Measurements from ENCODE around the gene SLC25A5. TPM values are rescaled to one million over a fixed set of nuclear protein-coding genes. Genes with fewer than 3 reads are reported as not detected.

The SLC25A5 gene
- total and polyA plus RNA-seq, 10 of the 15 experiments (the other 5 are each of a cell fraction or from before 2014, with no cell fraction given): 361 to 3,863 (median 618) TPM

DNA sequence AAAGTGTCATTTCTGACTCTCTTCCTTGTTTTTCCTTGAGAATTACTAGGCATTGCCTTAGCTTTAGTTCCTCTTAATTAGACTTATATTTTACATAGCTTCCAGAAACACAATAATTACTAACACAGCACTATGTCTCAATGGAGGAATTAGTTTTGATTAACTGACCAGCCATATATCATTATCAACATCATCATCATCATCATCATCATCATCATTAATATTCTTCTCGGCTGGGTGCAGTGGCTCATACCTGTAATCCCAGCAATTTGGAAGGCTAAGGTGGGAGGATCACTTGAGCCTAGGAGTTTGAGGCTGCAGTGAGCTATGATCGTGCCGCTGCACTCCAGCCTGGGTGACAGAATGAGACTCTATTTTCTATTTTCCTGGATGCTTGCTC, 2.7 kb upstream of the SLC25A5 start:
- in situ Hi-C loops (cut with MboI) (no loop called here), intact Hi-C loops (cut with micrococcal nuclease; ENCODE audit: unreplicated experiment) (no loop called here)
- SMC1A ChIA-PET (ENCODE audit: uncharacterized antibody, unreplicated experiment): interaction anchor here (1.1 kb wide), 1 partner anchor 69 kb away, joined by 3 read pairs; no protein-coding TSS in a partner anchor
- no peak overlapping the region for H2AFZ ChIP-seq (ENCODE audit: control insufficient read depth, low read depth, low read length)
- POLR2A ChIA-PET: interaction anchor here (4.5 kb wide), 1 partner anchor 12 kb away, joined by 21 read pairs; no protein-coding TSS in a partner anchor
- H3K4me3 ChIP-seq: no peak overlapping the region
- H3K4me2 ChIP-seq (ENCODE audit: control insufficient read depth, insufficient read depth): no peak overlapping the region
- no peak overlapping the region for H3K27ac ChIP-seq (ENCODE audit: control insufficient read depth, insufficient read depth)
- no peak overlapping the region for H3K9ac ChIP-seq (ENCODE audit: control insufficient read depth, insufficient read depth, low read length)
- no peaks in the 10 kb centered on the region for H3K27me3 ChIP-seq (replicated peaks in 1 of 2; ENCODE audit: control insufficient read depth in 2 of 2, insufficient read depth in 2 of 2, low read length in 1 of 2)
- no peaks in the 10 kb centered on the region; the same call in 1 of the 2 replicates for H3K4me1 ChIP-seq (ENCODE audit: control insufficient read depth, insufficient read depth, low read length)
- FAIRE-seq (no peak), DNase-seq (ENCODE audit: low read depth, low spot score) (no peak), ATAC-seq (no peak)
- peaks cover 15% of the 10 kb centered on the region for H3K79me2 ChIP-seq (ENCODE audit: control insufficient read depth, insufficient read depth, low read length)
- RAD21 ChIA-PET (ENCODE audit: unreplicated experiment): interaction anchor here (1.0 kb wide), 1 partner anchor 310 kb away, joined by 3 read pairs; no protein-coding TSS in a partner anchor
- 83% methylated on average over 3 of the region's 3 CpGs for WGBS (ENCODE audit: insufficient coverage, insufficient replicate concordance, low lambda C conversion rate, missing lambda C conversion rate)
- no peaks in the 10 kb centered on the region; the same call in 1 of the 2 replicates for H4K20me1 ChIP-seq (ENCODE audit: control insufficient read depth, insufficient read depth)
- CTCF ChIA-PET: interaction anchor here (0.6 to 1.4 kb wide), 2 partner anchors 47 to 320 kb away, joined by 3 to 4 read pairs; no protein-coding TSS in a partner anchor
- no TSS peak for BruUV-seq (replicated peaks)
- TF ChIP-seq NR2C2 (IDR thresholded peaks at IDR 0.05; ENCODE audit: borderline replicate concordance, control insufficient read depth, insufficient read length, low read depth) (no peak), BCL11A (IDR thresholded peaks at IDR 0.05; ENCODE audit: low read depth, low read length) (no peak)
- H3K9me3 ChIP-seq (replicated peaks; ENCODE audit: control insufficient read depth, insufficient read depth, low read length): no peaks in the 10 kb centered on the region; the same call in 2 of the 3 replicates
- H3K36me3 ChIP-seq (ENCODE audit: control insufficient read depth in 2 of 2, insufficient read depth in 2 of 2, low read length in 1 of 2): peaks cover 0 to 2% of the 10 kb centered on the region in 2 experiments; a peak in 1 of 4 replicates

DNA sequence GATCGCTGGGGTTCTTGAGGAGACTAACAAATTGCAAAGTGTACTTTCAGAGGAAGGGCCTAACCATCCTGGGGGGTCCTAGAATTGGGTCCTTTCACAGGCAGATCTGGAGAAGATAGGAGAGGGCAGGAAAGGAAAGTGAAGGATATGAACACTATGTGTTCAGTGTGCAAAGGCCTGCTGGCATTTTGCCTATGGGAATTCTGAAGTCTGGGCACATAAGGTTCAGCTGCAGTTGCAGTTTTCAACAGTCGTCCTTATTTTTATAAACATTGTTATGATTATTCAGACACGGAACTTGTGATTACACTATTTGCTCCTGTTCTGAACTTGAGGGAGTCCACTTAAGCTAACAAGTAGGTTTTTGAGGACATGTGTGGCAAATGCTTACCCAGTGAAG, 1.3 kb upstream of the SLC25A5 start:
- H3K4me3 ChIP-seq: no peak overlapping the region
- H3K4me2 ChIP-seq (ENCODE audit: control insufficient read depth, insufficient read depth): no peak overlapping the region
- ChIA-PET POLR2A (interaction anchor here (0.7 to 4.5 kb wide), 2 partner anchors 11 to 40 kb away, joined by 3 to 21 read pairs; no protein-coding TSS in a partner anchor), CTCF (interaction anchor here (1.4 kb wide), 2 partner anchors 11 to 318 kb away, joined by 3 to 5 read pairs; no protein-coding TSS in a partner anchor), RAD21 (ENCODE audit: unreplicated experiment) (no interaction called here), SMC1A (ENCODE audit: uncharacterized antibody, unreplicated experiment) (interaction anchor here (0.6 kb wide), 1 partner anchor 376 kb away, joined by 3 read pairs; no protein-coding TSS in a partner anchor)
- FAIRE-seq: no peak
- H3K27ac ChIP-seq (ENCODE audit: control insufficient read depth, insufficient read depth): no peak overlapping the region
- no peaks in the 10 kb centered on the region; the same call in 2 of the 3 replicates for H3K9me3 ChIP-seq (replicated peaks; ENCODE audit: control insufficient read depth, insufficient read depth, low read length)
- H3K36me3 ChIP-seq (ENCODE audit: control insufficient read depth in 2 of 2, insufficient read depth in 2 of 2, low read length in 1 of 2): peaks cover 0 to 6% of the 10 kb centered on the region in 2 experiments; a peak in 1 of 4 replicates
- in situ Hi-C loops (cut with MboI) (no loop called here), intact Hi-C loops (cut with micrococcal nuclease; ENCODE audit: unreplicated experiment) (no loop called here)
- H3K79me2 ChIP-seq (ENCODE audit: control insufficient read depth, insufficient read depth, low read length): peaks cover 15% of the 10 kb centered on the region
- no TSS peak for BruUV-seq (replicated peaks)
- H3K9ac ChIP-seq (ENCODE audit: control insufficient read depth, insufficient read depth, low read length): no peak overlapping the region
- H3K27me3 ChIP-seq (replicated peaks in 1 of 2; ENCODE audit: control insufficient read depth in 2 of 2, insufficient read depth in 2 of 2, low read length in 1 of 2): no peaks in the 10 kb centered on the region
- no peaks in the 10 kb centered on the region; the same call in 1 of the 2 replicates for H3K4me1 ChIP-seq (ENCODE audit: control insufficient read depth, insufficient read depth, low read length)
- no peak overlapping the region for H2AFZ ChIP-seq (ENCODE audit: control insufficient read depth, low read depth, low read length)
- H4K20me1 ChIP-seq (ENCODE audit: control insufficient read depth, insufficient read depth): no peaks in the 10 kb centered on the region; the same call in 1 of the 2 replicates
- no peak for ATAC-seq
- no peak for DNase-seq (ENCODE audit: low read depth, low spot score)
- 91% methylated on average over 3 of the region's 3 CpGs for WGBS (ENCODE audit: insufficient coverage, insufficient replicate concordance, low lambda C conversion rate, missing lambda C conversion rate)
- TF ChIP-seq POU2F2 (IDR thresholded peaks at IDR 0.05; ENCODE audit: borderline replicate concordance, low read depth, low read length) (no peak), BACH1 (IDR thresholded peaks at IDR 0.05; ENCODE audit: borderline replicate concordance) (no peak)
- TF ChIP-seq, protein P1, sequence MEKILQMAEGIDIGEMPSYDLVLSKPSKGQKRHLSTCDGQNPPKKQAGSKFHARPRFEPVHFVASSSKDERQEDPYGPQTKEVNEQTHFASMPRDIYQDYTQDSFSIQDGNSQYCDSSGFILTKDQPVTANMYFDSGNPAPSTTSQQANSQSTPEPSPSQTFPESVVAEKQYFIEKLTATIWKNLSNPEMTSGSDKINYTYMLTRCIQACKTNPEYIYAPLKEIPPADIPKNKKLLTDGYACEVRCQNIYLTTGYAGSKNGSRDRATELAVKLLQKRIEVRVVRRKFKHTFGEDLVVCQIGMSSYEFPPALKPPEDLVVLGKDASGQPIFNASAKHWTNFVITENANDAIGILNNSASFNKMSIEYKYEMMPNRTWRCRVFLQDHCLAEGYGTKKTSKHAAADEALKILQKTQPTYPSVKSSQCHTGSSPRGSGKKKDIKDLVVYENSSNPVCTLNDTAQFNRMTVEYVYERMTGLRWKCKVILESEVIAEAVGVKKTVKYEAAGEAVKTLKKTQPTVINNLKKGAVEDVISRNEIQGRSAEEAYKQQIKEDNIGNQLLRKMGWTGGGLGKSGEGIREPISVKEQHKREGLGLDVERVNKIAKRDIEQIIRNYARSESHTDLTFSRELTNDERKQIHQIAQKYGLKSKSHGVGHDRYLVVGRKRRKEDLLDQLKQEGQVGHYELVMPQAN (conservative IDR thresholded peaks at IDR 0.05): no peak
- TF ChIP-seq, protein P2, sequence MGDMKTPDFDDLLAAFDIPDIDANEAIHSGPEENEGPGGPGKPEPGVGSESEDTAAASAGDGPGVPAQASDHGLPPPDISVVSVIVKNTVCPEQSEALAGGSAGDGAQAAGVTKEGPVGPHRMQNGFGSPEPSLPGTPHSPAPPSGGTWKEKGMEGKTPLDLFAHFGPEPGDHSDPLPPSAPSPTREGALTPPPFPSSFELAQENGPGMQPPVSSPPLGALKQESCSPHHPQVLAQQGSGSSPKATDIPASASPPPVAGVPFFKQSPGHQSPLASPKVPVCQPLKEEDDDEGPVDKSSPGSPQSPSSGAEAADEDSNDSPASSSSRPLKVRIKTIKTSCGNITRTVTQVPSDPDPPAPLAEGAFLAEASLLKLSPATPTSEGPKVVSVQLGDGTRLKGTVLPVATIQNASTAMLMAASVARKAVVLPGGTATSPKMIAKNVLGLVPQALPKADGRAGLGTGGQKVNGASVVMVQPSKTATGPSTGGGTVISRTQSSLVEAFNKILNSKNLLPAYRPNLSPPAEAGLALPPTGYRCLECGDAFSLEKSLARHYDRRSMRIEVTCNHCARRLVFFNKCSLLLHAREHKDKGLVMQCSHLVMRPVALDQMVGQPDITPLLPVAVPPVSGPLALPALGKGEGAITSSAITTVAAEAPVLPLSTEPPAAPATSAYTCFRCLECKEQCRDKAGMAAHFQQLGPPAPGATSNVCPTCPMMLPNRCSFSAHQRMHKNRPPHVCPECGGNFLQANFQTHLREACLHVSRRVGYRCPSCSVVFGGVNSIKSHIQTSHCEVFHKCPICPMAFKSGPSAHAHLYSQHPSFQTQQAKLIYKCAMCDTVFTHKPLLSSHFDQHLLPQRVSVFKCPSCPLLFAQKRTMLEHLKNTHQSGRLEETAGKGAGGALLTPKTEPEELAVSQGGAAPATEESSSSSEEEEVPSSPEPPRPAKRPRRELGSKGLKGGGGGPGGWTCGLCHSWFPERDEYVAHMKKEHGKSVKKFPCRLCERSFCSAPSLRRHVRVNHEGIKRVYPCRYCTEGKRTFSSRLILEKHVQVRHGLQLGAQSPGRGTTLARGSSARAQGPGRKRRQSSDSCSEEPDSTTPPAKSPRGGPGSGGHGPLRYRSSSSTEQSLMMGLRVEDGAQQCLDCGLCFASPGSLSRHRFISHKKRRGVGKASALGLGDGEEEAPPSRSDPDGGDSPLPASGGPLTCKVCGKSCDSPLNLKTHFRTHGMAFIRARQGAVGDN (IDR thresholded peaks at IDR 0.05): no peak
- TF ChIP-seq, protein P3, sequence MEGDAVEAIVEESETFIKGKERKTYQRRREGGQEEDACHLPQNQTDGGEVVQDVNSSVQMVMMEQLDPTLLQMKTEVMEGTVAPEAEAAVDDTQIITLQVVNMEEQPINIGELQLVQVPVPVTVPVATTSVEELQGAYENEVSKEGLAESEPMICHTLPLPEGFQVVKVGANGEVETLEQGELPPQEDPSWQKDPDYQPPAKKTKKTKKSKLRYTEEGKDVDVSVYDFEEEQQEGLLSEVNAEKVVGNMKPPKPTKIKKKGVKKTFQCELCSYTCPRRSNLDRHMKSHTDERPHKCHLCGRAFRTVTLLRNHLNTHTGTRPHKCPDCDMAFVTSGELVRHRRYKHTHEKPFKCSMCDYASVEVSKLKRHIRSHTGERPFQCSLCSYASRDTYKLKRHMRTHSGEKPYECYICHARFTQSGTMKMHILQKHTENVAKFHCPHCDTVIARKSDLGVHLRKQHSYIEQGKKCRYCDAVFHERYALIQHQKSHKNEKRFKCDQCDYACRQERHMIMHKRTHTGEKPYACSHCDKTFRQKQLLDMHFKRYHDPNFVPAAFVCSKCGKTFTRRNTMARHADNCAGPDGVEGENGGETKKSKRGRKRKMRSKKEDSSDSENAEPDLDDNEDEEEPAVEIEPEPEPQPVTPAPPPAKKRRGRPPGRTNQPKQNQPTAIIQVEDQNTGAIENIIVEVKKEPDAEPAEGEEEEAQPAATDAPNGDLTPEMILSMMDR (IDR thresholded peaks at IDR 0.05 in 2 of 3, conservative IDR thresholded peaks at IDR 0.05 in 1 of 3; ENCODE audit: control insufficient read depth in 2 of 3, extremely low read depth in 1 of 3, insufficient read depth in 1 of 3, low read depth in 3 of 3, low read length in 3 of 3): no peak
